Stimulated activated CD8-positive, alpha-beta memory T cell treated with anti-CD3 and anti-CD28 coated beads, Interleukin-15, amount 100 ng/mL, for 24 hours (primary cell): ENCODE results near the gene NXPE3.

ENCODE experiments used
- DNase-seq: peaks from one replicate; pipeline ENCODE4 v3.0.0-alpha.2; 2020; ENCODE audit warnings: low read depth

The NXPE3 gene

DNA sequence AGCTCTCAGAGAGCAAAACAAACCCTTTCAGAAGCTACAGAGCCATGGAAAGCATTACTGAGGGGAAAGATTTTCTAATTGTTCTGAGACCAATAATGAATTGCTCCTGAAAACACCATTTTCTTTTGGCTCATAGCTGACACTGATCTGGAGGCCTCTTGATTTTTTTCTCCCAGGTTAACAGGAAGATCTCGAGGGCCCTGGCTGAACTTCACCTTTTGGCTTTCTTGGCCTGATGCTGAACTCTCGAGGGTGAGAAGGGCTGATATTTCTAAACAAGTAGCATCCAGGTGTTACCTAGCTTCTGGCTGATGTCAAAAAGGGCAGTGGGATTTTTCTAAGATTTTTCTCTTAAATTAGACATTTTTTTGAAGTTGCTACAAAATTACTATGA lies 50.4 kb downstream of the NXPE3 start:
- no peak for DNase-seq

GRCh38 chr3:101829874-101830273 lies 50.9 kb downstream of the NXPE3 start:
- no peak for DNase-seq

- no peak for DNase-seq
Measured at GRCh38 chr3:101833446-101833974, 54.5 kb downstream of the NXPE3 start.

DNA sequence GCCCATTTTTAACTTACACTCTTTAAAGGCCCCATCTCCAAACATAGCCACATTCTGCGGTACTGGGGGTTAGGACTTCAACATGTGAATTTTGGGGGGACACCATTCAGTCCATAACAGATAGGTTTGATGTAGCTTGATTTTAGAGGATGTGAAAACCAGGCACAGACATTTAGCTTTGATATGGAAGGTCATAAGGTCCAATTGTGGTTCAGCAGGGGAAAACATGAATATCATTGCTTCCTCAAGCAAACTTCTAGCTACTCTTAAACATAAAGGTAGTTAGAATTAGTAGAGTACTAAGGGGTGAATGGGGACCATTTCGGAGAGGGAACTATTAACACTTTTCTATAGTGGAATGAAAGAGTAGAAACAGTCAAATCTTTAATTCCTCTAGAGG lies 56.7 kb downstream of the NXPE3 start:
- no peak for DNase-seq

DNA sequence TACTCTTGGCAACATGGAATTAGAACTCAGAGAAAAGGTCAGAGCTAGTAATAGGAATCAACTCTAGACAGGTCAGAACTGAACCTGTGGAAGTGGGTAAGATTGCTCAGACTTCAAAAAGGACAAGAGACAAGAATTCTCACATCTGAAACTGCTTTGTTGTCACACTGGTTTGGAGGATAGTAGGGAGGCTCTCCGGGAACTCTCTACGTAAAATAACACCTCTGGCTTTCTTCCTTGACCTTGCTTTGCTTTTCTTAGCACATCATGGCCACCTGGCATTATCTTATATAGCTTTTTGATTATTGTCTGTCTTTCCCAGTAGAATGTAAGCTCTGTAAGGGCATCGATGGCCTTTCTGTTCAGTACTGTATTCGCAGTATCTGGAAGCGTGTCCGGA lies 57.1 kb downstream of the NXPE3 start:
- no peak for DNase-seq

DNA sequence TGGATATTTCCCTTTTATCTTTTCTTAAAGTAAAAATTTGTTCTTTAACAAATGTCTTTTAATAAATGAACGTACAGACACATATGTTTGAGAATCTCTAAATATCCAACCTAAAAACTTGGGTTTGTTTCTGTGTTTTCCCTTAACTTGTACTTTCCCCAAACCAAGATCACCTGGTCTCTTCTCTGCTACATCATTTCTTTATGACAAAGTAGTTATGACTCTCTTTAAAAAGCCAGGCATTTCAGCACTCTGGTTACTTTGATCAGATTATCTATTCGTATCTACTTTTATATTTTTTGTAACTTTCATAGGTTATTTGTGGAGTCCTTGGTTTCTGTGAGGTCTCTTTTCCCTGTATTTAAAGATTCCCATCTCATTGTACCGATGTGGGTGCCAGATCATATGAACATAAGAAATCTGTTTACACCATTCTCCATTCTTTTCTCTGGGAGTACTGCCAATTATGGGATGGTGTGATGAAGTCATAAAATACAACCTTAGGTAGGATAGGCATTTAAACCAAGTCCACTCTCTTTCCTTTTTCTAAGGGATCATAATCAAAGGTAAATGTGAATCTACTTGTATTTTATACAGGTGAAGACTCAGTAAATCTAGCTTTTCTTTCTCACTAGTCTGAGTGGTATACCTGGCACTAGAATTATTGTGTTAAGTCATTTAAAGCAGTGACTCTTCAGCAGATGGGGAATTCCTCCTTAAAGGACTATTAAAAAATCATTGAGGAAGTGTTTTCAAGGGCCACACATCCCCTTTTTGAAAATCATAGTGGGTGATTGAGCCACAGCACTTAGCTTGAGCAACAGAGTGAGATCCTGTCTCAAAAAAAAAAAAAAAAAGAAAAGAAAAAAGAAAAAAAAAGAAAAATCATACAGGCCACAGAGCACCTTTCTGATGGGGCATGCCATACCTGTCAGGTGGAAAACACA lies 57.9 kb downstream of the NXPE3 start:
- DNase-seq = no peak

DNA sequence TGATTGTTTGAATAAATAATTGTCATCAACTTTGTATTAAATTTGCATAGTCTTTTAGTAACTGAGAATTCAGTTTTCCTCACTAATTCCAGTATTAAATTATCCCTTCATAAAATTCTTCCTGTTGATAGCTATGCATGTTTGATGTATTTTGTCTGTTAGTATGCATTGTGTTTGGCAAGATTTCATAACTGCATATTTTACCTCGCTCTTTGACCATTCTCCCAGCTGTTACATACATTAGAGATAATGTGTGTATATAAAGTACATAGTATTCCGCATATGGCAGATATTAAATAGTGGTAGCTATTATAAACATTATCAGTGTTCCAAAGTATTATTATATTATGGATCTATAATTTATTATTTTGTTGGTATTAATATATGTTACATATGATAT lies 59.7 kb downstream of the NXPE3 start:
- no peak for DNase-seq

DNA sequence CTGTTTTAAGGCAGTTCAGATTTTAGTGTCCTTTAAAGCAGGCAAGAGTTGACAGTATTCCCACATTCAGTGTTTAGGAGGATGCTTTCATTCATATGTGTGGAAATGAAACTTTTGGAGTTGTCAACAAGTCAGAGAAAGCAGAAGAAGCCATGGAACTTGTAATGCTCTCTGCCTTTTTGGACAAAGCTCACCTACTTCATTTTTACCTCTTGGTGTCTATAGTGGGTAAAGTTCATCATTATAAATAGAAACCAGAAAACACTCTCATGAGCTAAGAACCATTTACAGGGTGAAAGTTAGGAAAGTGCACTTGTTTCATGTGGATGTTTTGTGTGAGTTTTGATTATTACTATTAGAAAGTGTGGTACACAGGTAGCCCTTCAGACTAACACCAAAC lies 61.1 kb downstream of the NXPE3 start:
- DNase-seq = no peak

GRCh38 chr3:101842245-101842934 lies 63.4 kb downstream of the NXPE3 start:
- DNase-seq = no peak

- no peak for DNase-seq
Measured at GRCh38 chr3:101842935-101843330, 63.9 kb downstream of the NXPE3 start.

GRCh38 chr3:101845425-101845824 lies 66.4 kb downstream of the NXPE3 start:
- DNase-seq = no peak

DNA sequence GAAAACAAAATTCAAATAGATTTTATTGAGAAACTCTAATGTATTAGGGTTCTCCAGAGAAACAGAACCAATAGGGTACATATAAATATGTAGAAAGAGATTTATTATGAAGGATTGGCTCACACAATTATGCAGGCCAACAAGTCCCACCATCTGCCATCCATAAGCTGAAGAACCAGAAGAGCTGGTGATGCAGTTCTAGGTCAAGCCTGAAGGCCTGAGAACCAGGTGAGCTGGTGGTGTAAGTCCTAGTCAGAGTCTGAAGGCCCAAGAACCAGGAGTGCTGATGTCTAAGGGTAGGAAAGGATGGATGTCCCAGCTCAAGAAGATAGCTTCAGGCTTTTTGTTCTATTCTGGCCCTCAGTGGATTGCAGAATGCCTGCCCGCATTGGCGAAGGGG lies 67.7 kb downstream of the NXPE3 start:
- no peak for DNase-seq

GRCh38 chr3:101847328-101847727 lies 68.3 kb downstream of the NXPE3 start:
- DNase-seq = no peak

DNA sequence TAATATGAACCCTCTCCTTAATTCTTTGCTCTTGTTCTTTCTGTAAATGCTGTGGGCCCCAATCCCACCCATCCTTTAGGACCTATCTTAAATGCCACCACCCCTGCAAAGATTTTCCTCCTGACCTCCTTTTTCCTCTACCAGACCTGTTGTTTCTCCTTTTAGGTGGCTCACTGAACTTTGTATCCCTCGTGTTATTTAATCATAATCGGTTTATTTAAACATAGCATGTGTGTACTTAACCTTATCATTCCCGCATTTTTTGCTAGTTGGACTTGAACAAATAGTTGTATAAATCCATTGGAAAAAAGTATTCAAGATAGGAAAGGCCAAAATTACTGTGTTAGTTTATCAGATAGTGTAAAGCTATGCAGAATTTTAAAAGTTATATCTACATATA lies 69.3 kb downstream of the NXPE3 start:
- DNase-seq = no peak

GRCh38 chr3:101848754-101849713 lies 70.0 kb downstream of the NXPE3 start, which contains the start of gene NFKBIZ:
TSS of gene NFKBIZ (plus strand) at chr3:101849514. CDS start at chr3:101849629, 115 bp downstream.
- DNase-seq = peak; percentile 75

- DNase-seq = peak; percentile 28
Measured at GRCh38 chr3:101849714-101850245, 70.8 kb downstream of the NXPE3 start.

DNA sequence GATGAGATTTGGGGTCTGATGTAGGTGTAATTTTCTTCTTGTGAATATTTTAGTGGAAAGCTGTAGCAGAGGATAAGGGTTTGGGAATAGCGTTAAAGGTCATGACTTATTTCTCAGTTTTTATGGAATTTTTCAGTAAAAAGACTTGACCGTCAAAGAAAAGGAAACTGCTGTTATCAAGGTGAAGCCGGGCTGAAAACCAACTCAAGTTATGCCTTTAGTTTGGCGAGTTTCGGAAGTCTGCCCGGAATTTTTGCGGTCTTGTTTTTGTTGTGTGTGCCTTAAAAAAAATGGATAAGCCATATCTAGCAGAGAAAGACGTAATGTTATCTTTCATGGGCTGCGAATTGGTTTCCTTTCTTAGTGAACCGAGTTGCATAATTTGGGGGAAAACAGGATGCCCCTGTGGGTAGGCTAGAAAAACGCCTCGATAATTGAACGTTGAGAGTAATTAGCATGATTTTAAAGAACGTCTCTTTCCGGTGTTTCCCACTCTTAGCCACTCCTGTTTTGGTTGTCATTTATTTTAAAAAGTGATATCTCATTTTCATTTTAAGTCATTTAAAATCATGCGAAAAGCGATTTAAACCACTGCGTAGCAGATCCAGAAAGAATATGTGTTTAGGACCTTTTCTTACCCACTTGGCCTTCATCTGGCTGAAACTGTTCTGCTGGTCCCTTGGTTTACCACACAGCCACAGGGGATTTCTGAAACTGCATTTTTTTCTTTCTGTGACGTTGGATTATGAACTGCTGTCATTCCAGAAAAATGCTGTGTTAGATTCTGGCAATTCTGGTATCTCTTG lies 71.4 kb downstream of the NXPE3 start:
- DNase-seq = no peak

DNA sequence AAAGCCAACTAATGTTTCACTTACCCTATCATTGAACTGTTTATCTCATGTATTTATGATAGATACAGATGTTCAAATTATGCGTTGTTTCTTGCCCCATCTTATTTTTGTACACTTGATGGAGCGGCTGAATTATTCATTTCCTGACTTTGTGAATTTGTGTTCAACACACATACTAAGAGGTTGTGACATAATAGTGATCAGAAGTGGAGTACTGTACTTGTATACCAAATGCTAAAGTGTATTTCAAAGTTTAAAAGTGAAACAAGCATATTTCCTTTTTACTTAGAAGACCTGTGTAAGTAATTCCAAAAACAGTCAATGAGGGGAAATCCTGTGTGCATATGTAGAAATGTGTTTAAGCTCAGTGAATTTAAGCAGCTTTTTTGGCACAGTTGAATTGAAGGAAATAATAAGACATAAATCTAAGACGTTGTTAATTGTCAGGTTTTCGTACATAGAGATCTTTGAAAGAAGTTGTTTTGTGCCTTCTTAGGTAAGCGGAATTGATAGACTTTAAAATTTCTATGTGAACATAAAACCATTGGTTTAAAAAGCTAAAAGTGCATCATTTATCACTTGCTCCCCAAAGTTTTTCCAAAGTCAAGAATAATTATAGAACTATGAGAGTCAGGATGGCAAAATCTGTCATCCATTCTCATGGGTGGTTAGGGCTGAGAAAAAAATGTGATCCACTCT lies 72.2 kb downstream of the NXPE3 start:
- no peak for DNase-seq

DNA sequence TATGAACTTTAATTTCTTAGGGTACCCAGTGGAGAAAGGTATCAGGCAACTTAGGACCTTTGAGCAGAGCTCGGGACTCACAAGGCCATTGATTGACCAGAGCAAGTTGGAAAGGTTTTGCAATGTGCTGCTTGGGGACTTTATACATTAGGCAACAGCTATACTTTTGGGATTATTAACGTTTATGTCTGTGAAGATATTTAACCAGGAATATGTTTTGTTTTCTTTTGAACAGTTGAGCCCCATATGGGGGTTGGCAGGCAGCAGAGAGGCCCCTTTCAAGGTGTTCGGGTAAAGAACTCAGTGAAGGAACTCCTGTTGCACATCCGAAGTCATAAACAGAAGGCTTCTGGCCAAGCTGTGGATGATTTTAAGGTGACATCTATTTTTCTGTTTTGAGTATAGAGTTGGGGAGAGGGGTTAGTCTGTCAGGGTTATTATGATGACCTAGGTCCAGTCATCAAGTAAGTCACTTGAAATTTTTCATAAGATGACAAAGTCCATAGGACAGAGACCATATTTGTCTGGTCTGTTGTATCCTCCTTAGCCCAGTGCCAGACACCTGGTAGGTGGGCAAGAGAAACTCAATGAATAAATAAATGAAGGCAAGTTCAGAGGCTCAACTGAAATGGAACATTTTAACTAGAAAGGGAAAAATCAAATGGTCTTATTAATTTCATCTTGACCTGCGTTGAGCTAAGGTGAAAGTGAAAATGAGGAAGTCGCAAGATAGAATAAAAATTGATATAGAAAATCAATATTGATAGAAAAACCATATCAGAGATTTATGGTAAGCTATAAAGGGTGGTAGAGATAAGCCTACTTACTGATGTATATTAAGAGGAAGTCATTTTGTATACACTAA lies 73.1 kb downstream of the NXPE3 start:
- DNase-seq = no peak
